Activated CD4-positive, alpha-beta memory T cell treated with anti-CD3 and anti-CD28 coated beads for 36 hours (primary cell): ENCODE data around the gene IFNAR1. TPM values are rescaled to one million over a fixed set of nuclear protein-coding genes. Genes with fewer than 3 reads are reported as not detected.
A peak's percentile ranks its signal among the peaks of the same experiment; 100 is the strongest.

Experiments
- CTCF ChIA-PET: fragments of 350-600 bp; sonication (Branson Sonifier 250); formaldehyde crosslinking; loops from one replicate; lab custom pipeline; 2021; ENCODE audit warnings: antibody characterized with exemption, inconsistent platforms; lab: Charles Lee
- POLR2A ChIA-PET: fragments of 350-600 bp; sonication (Branson Sonifier 250); formaldehyde crosslinking; loops from one replicate; lab custom pipeline; 2021; ENCODE audit warnings: antibody characterized with exemption; lab: Charles Lee
- DNase-seq: peaks from one replicate; pipeline ENCODE4 v3.0.0-alpha.2; 2020
- H3K27ac Mint-ChIP-seq: one replicate; pipeline ENCODE4 v1.8.0; 2021; ENCODE audit warnings: mixed read lengths
- H3K27me3 Mint-ChIP-seq: one replicate; pipeline ENCODE4 v1.8.0; 2021; ENCODE audit warnings: mixed read lengths
- H3K36me3 Mint-ChIP-seq: one replicate; pipeline ENCODE4 v1.8.0; 2021; ENCODE audit warnings: mixed read lengths
- H3K4me1 Mint-ChIP-seq: one replicate; pipeline ENCODE4 v1.8.0; 2021; ENCODE audit warnings: low read depth, mixed read lengths
- H3K4me3 Mint-ChIP-seq: one replicate; pipeline ENCODE4 v1.8.0; 2021; ENCODE audit warnings: mild to moderate bottlenecking, mixed read lengths
- H3K9me3 Mint-ChIP-seq: one replicate; pipeline ENCODE4 v1.8.0; 2021; ENCODE audit warnings: mixed read lengths
- intact Hi-C: fragments of 100-400 bp; cut with micrococcal nuclease; formaldehyde crosslinking; loops from one replicate; pipeline ENCODE4 v1.15.1; 2023
- total RNA-seq, 2 experiments: library from RNA; stranded (reverse); gene quantifications; one replicate each; pipeline ENCODE4 v1.2.3, GENCODE V29; 2021

Gene IFNAR1
- total RNA-seq, 2 experiments from 2014 or later, result 28.0 to 32.0 TPM

DNA sequence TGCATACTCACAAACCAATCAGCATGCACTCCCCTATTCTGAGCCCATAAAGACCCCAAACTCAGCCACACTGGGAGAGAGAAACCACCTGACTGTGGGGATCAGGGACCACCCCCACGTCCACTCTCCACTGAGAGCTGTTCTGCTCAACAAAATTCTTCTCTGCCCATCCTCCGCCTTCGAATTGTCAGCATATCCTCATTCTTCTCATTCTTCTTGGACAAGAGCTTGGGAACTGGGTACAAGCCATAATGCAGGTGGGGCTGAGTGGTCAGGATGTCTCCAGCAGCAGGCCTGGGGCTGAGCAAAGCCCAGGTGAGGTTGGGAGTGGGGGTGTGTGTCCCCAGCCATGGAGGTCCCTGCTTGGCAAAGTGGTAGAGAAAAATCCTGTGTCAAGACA is 43.8 kb downstream of the IFNAR1 start:
- Mint-ChIP-seq H3K4me3 (no peak overlapping the region), H3K4me1 (no peaks in the 10 kb centered on the region), H3K27me3 (no peaks in the 10 kb centered on the region), H3K27ac (no peak overlapping the region), H3K9me3 (peaks cover 27% of the 10 kb centered on the region), H3K36me3 (peaks cover 6% of the 10 kb centered on the region)
- no peak for DNase-seq
- ChIA-PET POLR2A (no interaction called here), CTCF (interaction anchor here (0.8 to 3.2 kb wide), 2 partner anchors 8 to 9 kb away, joined by 3 to 13 read pairs; no protein-coding TSS in a partner anchor)
- intact Hi-C loops, result loop anchor here (10.0 kb wide), 1 partner anchor 236 kb away; no protein-coding TSS in a partner anchor

- H3K4me1 Mint-ChIP-seq, result peaks cover 2% of the 10 kb centered on the region
- H3K36me3 Mint-ChIP-seq, result peaks cover 6% of the 10 kb centered on the region
- H3K27ac Mint-ChIP-seq, result no peak overlapping the region
- POLR2A ChIA-PET, result no interaction called here
- intact Hi-C loops, result loop anchor here (10.0 kb wide), 1 partner anchor 235 kb away; no protein-coding TSS in a partner anchor
- peaks cover 27% of the 10 kb centered on the region for H3K9me3 Mint-ChIP-seq
- no peaks in the 10 kb centered on the region for H3K27me3 Mint-ChIP-seq
- DNase-seq, result no peak
- CTCF ChIA-PET, result interaction anchor here (0.8 to 3.2 kb wide), 3 partner anchors 9 to 11 kb away, joined by 3 to 13 read pairs (median 4); no protein-coding TSS in a partner anchor
- H3K4me3 Mint-ChIP-seq, result no peak overlapping the region
Measured at GRCh38 chr21:33369586-33369985, 44.8 kb downstream of the IFNAR1 start.

DNA sequence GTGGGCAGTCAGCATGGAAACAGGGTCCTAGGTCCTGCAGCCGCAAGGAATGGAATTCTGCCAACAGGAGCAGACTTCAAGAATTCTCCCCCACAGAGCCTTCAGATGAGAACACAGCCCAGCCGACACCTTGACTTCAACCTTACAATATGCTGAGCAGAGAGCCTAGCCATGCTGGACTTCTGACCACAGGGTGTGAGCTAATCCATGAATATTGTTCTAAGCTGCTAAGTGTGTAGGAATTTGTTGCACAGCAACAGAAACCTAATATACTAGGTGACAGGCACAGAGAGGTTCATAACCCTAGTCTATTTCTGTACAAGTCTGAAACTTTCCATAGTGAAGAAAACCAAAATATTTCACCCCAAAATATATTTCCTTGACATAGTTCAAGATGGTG is 45.5 kb downstream of the IFNAR1 start:
- H3K36me3 Mint-ChIP-seq, result peaks cover 6% of the 10 kb centered on the region
- ChIA-PET POLR2A (no interaction called here), CTCF (interaction anchor here (1.2 to 3.2 kb wide), 2 partner anchors 9 to 10 kb away, joined by 4 to 13 read pairs; no protein-coding TSS in a partner anchor)
- H3K4me3 Mint-ChIP-seq, result no peak overlapping the region
- peaks cover 27% of the 10 kb centered on the region for H3K9me3 Mint-ChIP-seq
- intact Hi-C loops, result no loop called here
- no peak for DNase-seq
- H3K27ac Mint-ChIP-seq, result no peak overlapping the region
- no peaks in the 10 kb centered on the region for H3K27me3 Mint-ChIP-seq
- H3K4me1 Mint-ChIP-seq, result peaks cover 8% of the 10 kb centered on the region

GRCh38 chr21:33371366-33371765 is 46.6 kb downstream of the IFNAR1 start:
- no peak for DNase-seq
- ChIA-PET CTCF (interaction anchor here (1.0 to 3.2 kb wide), 4 partner anchors 10 to 174 kb away, joined by 3 to 13 read pairs (median 4); no protein-coding TSS in a partner anchor), POLR2A (no interaction called here)
- intact Hi-C loops, result no loop called here
- Mint-ChIP-seq H3K36me3 (peaks cover 6% of the 10 kb centered on the region), H3K27ac (no peak overlapping the region), H3K27me3 (peaks cover 1% of the 10 kb centered on the region), H3K9me3 (peaks cover 23% of the 10 kb centered on the region), H3K4me1 (peaks cover 9% of the 10 kb centered on the region), H3K4me3 (no peak overlapping the region)

- Mint-ChIP-seq H3K4me1 (peaks cover 9% of the 10 kb centered on the region), H3K9me3 (peaks cover 11% of the 10 kb centered on the region), H3K36me3 (peaks cover under 1% of the 10 kb centered on the region), H3K27me3 (peaks cover 6% of the 10 kb centered on the region), H3K4me3 (no peak overlapping the region), H3K27ac (no peak overlapping the region)
- intact Hi-C loops, result no loop called here
- no peak for DNase-seq
- ChIA-PET CTCF (no interaction called here), POLR2A (no interaction called here)
Measured at GRCh38 chr21:33372582-33372981, 47.8 kb downstream of the IFNAR1 start.

DNA sequence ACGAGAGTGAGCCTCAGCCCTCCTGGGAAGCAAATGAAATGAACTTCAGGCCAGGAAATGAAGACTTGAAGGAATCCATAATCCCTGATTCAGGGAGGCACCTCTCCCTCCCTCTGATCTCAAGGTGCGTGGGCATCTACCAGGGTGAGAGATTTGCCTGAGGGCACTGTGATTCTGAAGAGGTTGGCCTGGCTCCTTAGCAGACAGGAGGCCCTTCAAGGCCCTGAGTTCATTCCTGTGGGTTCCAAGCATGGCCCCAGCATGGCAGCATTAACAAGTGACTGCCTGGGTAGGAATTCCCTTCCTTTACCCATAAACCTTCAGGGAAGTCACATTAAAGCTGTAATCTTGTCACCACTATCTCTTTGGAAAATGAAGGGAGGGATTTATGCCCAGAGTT is 48.7 kb downstream of the IFNAR1 start:
- Mint-ChIP-seq H3K9me3 (peaks cover 2% of the 10 kb centered on the region), H3K27ac (no peak overlapping the region), H3K4me1 (peaks cover 9% of the 10 kb centered on the region), H3K27me3 (peaks cover 6% of the 10 kb centered on the region), H3K36me3 (no peaks in the 10 kb centered on the region), H3K4me3 (no peak overlapping the region)
- DNase-seq, result no peak
- CTCF ChIA-PET, result interaction anchor here (1.1 to 3.7 kb wide), 3 partner anchors 12 to 177 kb away, joined by 7 to 24 read pairs (median 9); no protein-coding TSS in a partner anchor
- intact Hi-C loops, result no loop called here
- POLR2A ChIA-PET, result no interaction called here

DNA sequence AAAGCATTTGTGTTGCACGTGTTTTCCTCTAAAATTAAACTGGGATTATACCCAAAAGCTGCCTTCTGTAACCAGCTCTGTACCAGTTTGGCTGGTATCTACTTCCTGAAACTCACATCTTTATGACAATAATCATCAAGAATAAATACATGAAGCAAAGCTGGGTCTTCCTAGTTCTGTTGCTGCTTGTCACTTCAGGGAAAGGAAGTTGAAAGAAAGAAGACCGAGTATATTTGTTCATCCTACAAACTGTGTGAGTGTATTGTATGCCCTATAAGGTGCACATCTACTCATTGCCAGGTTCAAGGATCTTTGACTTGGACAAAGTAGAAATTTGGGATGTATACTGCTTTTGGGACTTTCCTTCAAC is 49.3 kb downstream of the IFNAR1 start:
- intact Hi-C loops, result loop anchor here (1.0 kb wide), 2 partner anchors 13 to 175 kb away; no protein-coding TSS in a partner anchor
- POLR2A ChIA-PET, result no interaction called here

DNA sequence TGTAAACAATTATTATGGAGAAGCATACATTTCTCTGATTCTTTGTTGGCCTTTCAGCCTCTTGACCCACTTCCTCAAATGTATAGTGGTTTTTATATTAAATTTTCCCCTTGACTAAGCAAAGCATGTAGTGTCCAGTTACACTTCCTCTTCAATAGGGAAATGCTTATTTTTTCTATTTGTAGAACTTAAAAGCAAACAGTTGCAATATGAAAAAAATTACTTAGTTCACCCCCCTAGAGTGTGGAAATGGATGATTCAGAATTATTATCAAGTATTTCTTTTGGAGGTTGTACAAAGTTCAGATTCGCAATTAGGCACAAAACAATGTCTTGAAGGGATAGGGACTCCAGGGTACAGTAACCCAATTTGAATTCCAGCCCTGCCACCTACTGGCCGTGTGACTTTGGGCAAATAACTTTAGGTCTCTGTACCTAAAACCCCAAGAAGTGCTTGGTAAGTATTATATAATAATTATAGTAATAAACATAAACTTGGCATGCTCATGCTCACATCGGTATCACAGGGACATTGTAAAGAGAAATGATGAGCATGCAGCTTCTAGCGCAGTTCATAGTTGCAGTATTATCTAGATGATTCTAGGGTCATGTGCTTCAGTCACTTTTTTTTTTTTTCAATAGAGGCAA is 49.8 kb downstream of the IFNAR1 start:
- intact Hi-C loops, result loop anchor here (1.0 kb wide), 2 partner anchors 13 to 175 kb away; no protein-coding TSS in a partner anchor
- Mint-ChIP-seq H3K4me3 (no peak overlapping the region), H3K27ac (no peak overlapping the region), H3K4me1 (peaks cover 12% of the 10 kb centered on the region), H3K36me3 (no peaks in the 10 kb centered on the region), H3K9me3 (no peaks in the 10 kb centered on the region), H3K27me3 (peaks cover 6% of the 10 kb centered on the region)
- peak; percentile 73 for DNase-seq
- POLR2A ChIA-PET, result no interaction called here
- CTCF ChIA-PET, result interaction anchor here (1.1 to 3.7 kb wide), 4 partner anchors 11 to 178 kb away, joined by 7 to 24 read pairs (median 9); no protein-coding TSS in a partner anchor

More for the DNA sequence above, 49.3 kb downstream of the IFNAR1 start:
- DNase-seq, result no peak
- no peak overlapping the region for H3K4me3 Mint-ChIP-seq
- H3K36me3 Mint-ChIP-seq, result no peaks in the 10 kb centered on the region
- no peak overlapping the region for H3K27ac Mint-ChIP-seq
- peaks cover 10% of the 10 kb centered on the region for H3K4me1 Mint-ChIP-seq
- CTCF ChIA-PET, result interaction anchor here (1.1 to 3.7 kb wide), 3 partner anchors 13 to 178 kb away, joined by 7 to 24 read pairs (median 9); no protein-coding TSS in a partner anchor
- H3K9me3 Mint-ChIP-seq, result no peaks in the 10 kb centered on the region
- peaks cover 6% of the 10 kb centered on the region for H3K27me3 Mint-ChIP-seq

- no peaks in the 10 kb centered on the region for H3K9me3 Mint-ChIP-seq
- ChIA-PET CTCF (interaction anchor here (1.2 to 3.7 kb wide), 5 partner anchors 10 to 179 kb away, joined by 5 to 24 read pairs (median 9); no protein-coding TSS in a partner anchor), POLR2A (no interaction called here)
- DNase-seq, result peak; percentile 6
- no peak overlapping the region for H3K4me3 Mint-ChIP-seq
- H3K27me3 Mint-ChIP-seq, result peaks cover 6% of the 10 kb centered on the region
- H3K4me1 Mint-ChIP-seq, result peaks cover 18% of the 10 kb centered on the region
- intact Hi-C loops, result no loop called here
- no peak overlapping the region for H3K27ac Mint-ChIP-seq
- no peaks in the 10 kb centered on the region for H3K36me3 Mint-ChIP-seq
Measured at GRCh38 chr21:33375101-33375644, 50.4 kb downstream of the IFNAR1 start.

DNA sequence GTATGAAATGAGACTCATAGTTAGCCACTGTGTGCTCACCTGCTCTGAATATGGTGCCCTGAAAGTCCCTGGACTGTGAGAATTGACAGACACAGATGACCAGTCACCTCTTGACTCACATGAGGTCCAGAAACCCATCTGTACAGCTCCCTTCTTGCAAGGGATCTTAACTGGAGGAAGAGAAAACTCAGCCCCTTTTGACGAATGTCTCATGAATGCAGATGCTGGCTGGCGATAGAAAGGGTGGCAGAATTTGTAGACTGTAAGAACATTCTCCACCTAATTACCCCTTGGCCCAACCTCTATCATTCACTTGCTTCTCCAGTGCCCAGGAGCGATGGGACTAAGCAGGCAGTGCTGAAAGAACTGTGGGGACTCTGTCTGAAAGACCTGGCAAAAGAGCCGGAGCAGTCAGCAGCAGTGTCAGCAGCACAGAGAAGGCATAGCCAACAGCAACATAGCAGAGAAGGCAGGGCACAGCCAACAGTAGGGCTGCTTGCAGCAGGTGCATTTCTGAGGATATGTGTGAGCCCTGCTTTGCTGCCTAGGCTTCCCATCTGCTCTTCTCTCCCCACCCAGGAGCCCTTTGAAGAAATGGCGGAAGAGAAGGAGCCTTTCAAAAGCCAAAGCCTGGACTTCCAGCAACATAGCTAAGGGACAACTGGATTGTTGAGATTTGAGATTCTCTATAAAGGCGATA is 52.6 kb downstream of the IFNAR1 start:
- DNase-seq, result peak; percentile 7
- H3K27me3 Mint-ChIP-seq, result peaks cover 8% of the 10 kb centered on the region
- H3K27ac Mint-ChIP-seq, result no peak overlapping the region
- no peak overlapping the region for H3K4me3 Mint-ChIP-seq
- ChIA-PET CTCF (interaction anchor here (1.1 to 4.7 kb wide), 6 partner anchors 8 to 180 kb away, joined by 3 to 18 read pairs (median 4); no protein-coding TSS in a partner anchor), POLR2A (no interaction called here)
- H3K4me1 Mint-ChIP-seq, result peaks cover 39% of the 10 kb centered on the region
- no peaks in the 10 kb centered on the region for H3K9me3 Mint-ChIP-seq
- H3K36me3 Mint-ChIP-seq, result no peaks in the 10 kb centered on the region
- intact Hi-C loops, result no loop called here

DNA sequence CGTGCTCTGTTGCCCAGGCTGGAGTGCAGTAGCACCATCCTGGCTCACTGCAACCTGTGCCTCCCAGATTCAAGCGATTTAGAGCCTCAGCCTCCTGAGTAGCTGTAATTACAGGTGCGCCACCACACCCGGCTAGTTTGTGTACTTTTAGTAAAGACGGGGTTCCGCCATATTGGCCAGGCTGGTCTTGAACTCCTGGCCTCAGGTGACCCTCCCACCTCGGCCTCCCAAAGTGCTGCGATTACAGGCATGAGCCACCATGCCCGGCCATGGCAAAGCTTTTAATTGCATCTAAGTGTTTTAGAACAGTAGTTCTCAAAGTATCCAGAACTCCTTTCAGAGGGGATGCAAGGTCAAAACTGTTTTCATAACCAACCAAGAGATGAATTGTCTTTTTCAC is 53.3 kb downstream of the IFNAR1 start:
- intact Hi-C loops, result no loop called here
- ChIA-PET CTCF (interaction anchor here (0.7 to 4.7 kb wide), 4 partner anchors 17 to 181 kb away, joined by 3 to 18 read pairs (median 4); no protein-coding TSS in a partner anchor), POLR2A (no interaction called here)
- Mint-ChIP-seq H3K9me3 (no peaks in the 10 kb centered on the region), H3K36me3 (no peaks in the 10 kb centered on the region), H3K27ac (no peak overlapping the region), H3K27me3 (peaks cover 8% of the 10 kb centered on the region), H3K4me1 (peaks cover 46% of the 10 kb centered on the region), H3K4me3 (no peak overlapping the region)
- no peak for DNase-seq
